HG02938 (cell line): Measurements from ENCODE around the gene ADH7.
A peak's percentile ranks its signal among the peaks of the same experiment; 100 is the strongest.
"Not testable (repeated sequence)": the region's sequence is repeated elsewhere in the genome, so short reads cannot be mapped to it uniquely, and the experiment has no call there.

Source experiments
- ATAC-seq: cut with Tn5 transposase; IDR thresholded peaks from one replicate; pipeline ENCODE4 v1.9.1; 2021; ENCODE audit warnings: mild to moderate bottlenecking, moderate library complexity; ENCODE audit not compliant: unreplicated experiment

ADH7 gene

GRCh38 chr4:99382745-99383360 lies 52.3 kb downstream of the ADH7 start:
- no peak for ATAC-seq

DNA sequence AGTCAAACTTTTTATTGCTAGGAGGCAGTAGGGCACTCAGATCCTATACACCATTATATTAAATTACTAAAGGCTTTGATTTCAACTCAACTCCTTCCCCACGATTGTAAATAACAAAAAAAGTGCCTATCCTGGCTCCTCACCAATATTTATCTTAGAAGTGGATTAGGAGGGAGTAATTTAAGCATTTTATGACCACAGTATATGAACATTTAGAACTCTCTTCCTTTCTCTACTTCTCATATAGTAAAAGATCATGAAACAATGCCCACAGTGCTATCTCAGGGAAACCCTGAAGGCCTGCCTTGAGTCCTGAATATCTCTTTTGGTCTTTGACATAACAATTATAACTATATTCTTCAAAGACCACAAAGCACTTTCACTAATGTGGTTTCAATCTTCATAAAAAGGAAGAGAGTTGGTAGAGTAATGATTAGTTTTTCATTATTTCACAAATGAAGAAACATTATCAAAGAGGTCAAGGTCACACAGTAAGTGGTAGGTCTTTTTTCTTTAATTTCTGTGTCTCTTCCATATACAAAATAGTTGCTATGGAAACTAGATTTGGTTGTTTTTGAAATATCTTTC lies 53.5 kb downstream of the ADH7 start:
- peak; percentile 70 for ATAC-seq

DNA sequence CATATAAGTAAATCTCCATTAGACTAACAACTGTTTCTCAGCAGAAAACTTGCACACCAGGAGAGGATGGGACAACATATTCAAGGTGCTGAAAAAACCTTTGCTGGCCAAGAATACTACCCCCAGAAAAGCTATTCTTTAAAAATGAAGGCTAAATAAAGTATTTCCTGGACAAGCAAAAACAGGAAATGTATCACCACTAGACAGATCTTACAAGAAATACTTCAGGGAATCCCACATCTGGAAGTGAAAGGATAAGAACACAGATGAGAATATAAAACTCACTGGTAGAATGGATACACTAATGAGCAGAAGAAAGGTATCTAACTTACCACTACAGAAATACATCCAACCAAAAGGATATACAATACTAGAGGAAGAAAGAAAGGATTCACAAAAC lies 55.6 kb downstream of the ADH7 start:
- ATAC-seq = no peak

DNA sequence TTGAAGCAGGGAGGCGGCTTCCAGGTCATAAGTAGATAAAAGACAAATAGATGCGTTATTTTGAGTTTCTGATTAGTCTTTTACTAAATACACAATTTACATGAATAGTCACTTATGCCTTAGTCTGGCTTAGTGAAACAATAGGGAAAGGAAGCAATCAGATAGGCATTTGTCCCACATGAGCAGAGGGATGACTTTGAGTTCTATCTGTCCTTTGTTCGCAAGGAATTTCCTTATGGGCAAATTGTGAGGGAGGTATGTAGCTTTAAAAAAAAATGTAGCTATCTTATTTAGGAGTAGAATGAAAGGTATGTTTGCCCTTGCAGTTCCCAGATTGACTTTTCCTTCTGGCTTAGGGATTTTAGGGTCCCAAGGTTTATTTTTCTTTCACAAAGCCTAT lies 56.3 kb downstream of the ADH7 start:
- ATAC-seq = no peak

GRCh38 chr4:99377341-99377740 lies 57.8 kb downstream of the ADH7 start:
- ATAC-seq = not testable (repeated sequence)

DNA sequence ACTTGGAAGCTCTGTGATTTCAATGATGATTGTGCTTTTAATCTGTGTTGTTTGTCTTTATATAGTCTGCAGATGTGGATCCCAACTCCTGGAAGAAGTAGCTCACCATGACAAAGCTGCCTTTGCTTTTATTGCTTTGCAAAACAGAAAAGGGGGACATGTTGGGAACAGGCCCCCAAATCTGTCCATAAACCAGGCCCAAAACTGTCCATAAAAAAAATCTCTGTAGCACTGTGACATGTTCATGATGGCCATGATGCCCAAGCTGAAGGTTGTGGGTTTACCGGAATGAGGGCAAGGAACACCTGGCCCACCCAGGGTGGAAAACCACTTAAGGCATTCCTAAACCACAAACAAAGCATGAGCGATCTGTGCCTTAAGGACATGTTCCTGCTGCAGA lies 62.7 kb downstream of the ADH7 start:
- not testable (repeated sequence) for ATAC-seq

GRCh38 chr4:99367817-99368216 lies 67.3 kb downstream of the ADH7 start:
- ATAC-seq = not testable (repeated sequence)

DNA sequence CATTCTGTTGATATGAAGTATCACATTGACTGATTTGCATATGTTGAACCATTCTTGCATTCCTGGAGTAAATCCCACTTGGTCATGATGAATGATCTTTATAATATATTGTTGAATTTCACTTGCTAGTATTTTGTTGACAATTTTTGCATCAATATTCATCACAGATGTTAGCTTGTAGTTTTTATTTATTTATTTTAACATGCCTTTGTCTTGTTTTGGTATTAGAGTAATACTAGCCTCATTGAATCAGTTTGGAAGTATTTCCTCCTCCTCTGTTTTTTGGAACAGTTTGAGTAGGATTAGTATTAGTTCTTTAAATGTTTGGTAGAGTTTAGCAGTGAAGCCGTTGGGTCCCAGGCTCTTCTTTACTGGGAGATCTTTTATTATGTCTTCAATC lies 68.7 kb downstream of the ADH7 start:
- no peak for ATAC-seq

DNA sequence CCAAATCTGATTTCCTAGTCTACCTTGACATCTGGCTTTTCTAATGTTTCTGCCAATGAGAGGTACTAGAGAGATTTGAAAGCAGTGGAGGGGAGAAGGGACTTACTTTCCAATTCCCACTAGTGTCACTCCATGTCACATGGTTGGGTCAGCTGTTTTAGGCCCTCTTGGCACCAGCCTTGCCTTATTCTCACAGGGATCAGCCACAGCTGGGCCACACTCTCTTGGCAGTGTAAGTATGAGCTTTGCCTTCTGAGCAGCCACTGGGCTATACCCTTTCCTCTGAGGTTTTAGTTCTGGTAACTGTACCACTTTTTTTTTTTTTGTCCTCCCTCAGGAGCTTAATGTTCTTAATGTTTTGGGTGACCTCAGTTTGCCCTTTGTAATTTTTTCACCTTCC lies 72.4 kb downstream of the ADH7 start:
- no peak for ATAC-seq
